ENCODE measurements around the gene DDI2.

- TF ChIP-seq CTCF (conservative IDR thresholded peaks at IDR 0.05; ENCODE audit: low read length): no peak
- TF ChIP-seq EZH2phosphoT487 (IDR thresholded peaks at IDR 0.05; ENCODE audit: borderline replicate concordance, low read depth, low read length): no peak
These were observed 66.8 kb downstream of the DDI2 start, which contains the start of gene PLEKHM2 for GRCh38 chr1:15684042-15684461.
